Left lung (tissue), 10 donors: ENCODE results near the gene UPP2. TPM values are rescaled to one million over a fixed set of nuclear protein-coding genes. Genes with fewer than 3 reads are reported as not detected.

Source experiments
- ATAC-seq: fragments of 200-7000 bp; cut with Tn5 transposase; one replicate; pipeline ENCODE4 v1.9.1; 2020; ENCODE audit warnings: moderate library complexity
- DNase-seq, 4 donors: peaks; one replicate each; pipeline ENCODE4 v3.0.0-alpha.2; 2013 to 2020
- H3K27ac ChIP-seq, 2 donors: fragments of 200-600 bp; sonication (generic) in 1 of 2; one replicate each; pipeline versions ENCODE4 v1.5.0 to v1.8.0; 2020 to 2021
- H3K27me3 ChIP-seq, 2 donors: fragments of 200-600 bp; sonication (generic) in 1 of 2; one replicate each; pipeline versions ENCODE4 v1.5.0 to v1.8.0; 2020 to 2021
- H3K36me3 ChIP-seq, 2 donors: fragments of 200-600 bp; sonication (generic) in 1 of 2; one replicate each; pipeline versions ENCODE4 v1.5.0 to v1.8.0; 2020 to 2021
- H3K4me1 ChIP-seq, 2 donors: fragments of 200-600 bp; one replicate each; pipeline ENCODE4 v1.8.0; 2021
- H3K4me3 ChIP-seq, 2 donors: fragments of 200-600 bp; sonication (generic) in 1 of 2; one replicate each; pipeline versions ENCODE4 v1.5.0 to v1.8.0; 2020 to 2021; ENCODE audit warnings: mild to moderate bottlenecking in 1 of 2
- H3K9me3 ChIP-seq, 2 donors: fragments of 200-600 bp; sonication (generic) in 1 of 2; one replicate each; pipeline versions ENCODE4 v1.5.0 to v1.8.0; 2020 to 2021
- CTCF ChIP-seq, 2 donors: fragments of 200-600 bp; sonication (generic) in 1 of 2; IDR thresholded peaks; one replicate each; pipeline versions ENCODE4 v1.5.0 to v1.8.0; 2021; ENCODE audit warnings: antibody characterized with exemption in 2 of 2
- intact Hi-C, 2 donors: fragments of 100-400 bp; cut with DNase I; formaldehyde crosslinking; loops; one replicate each; pipeline versions ENCODE4 v1.11.2 to v1.14.2; 2022
- polyA plus RNA-seq, 6 donors: library from polyadenylated mRNA; unstranded; fragments of 120-200 nt; gene quantifications; one replicate each; pipeline ENCODE4 v1.2.1, GENCODE V29; 2013; ENCODE audit not compliant: insufficient read length in 6 of 6
- total RNA-seq, 2 donors: library from RNA; stranded (reverse); fragmentation: NEBNext Ultra II Directional; extraction: Animal tissue kit (Norgen Biotek cat#: 25700); gene quantifications; one replicate each; pipeline ENCODE4 v1.2.1, GENCODE V29; 2021
- donor health status: DM: no; HTN: yes; CAD: no.
- donor health status: DM: no; HTN: no; CAD: no.

Gene UPP2
- total and polyA plus RNA-seq, 8 donors: 0.14 to 0.93 (median 0.34) TPM; not detected in 2

GRCh38 chr2:158130832-158131473 is 29.3 kb downstream of the UPP2 start:
- Histone ChIP-seq H3K36me3 (no peaks in the 10 kb centered on the region), H3K27ac (no peak overlapping the region), H3K4me1 (no peaks in the 10 kb centered on the region), H3K4me3 (no peak overlapping the region), H3K27me3 (no peaks in the 10 kb centered on the region), H3K9me3 (no peaks in the 10 kb centered on the region)
- DNase-seq (peak in 1 of 4 donors; percentile 24), ATAC-seq (peak; percentile 63)
- TF ChIP-seq CTCF (IDR thresholded peaks at IDR 0.05): no peak
- intact Hi-C loops: no loop called here

- Histone ChIP-seq H3K27ac (no peak overlapping the region), H3K4me3 (no peak overlapping the region)
- peak; percentile 19 for ATAC-seq
Measured at GRCh38 chr2:158131483-158131912, 29.8 kb downstream of the UPP2 start.

GRCh38 chr2:158131919-158132566 is 30.4 kb downstream of the UPP2 start:
- ATAC-seq (peak; percentile 44), DNase-seq (no peak)
- Histone ChIP-seq H3K9me3 (no peaks in the 10 kb centered on the region), H3K36me3 (no peaks in the 10 kb centered on the region), H3K27me3 (no peaks in the 10 kb centered on the region), H3K4me1 (no peaks in the 10 kb centered on the region), H3K4me3 (no peak overlapping the region), H3K27ac (no peak overlapping the region)
- intact Hi-C loops: no loop called here
- no peak for TF ChIP-seq CTCF (IDR thresholded peaks at IDR 0.05)

More at GRCh38 chr2:158131483-158131912, 29.8 kb downstream of the UPP2 start:
- H3K36me3 ChIP-seq: no peaks in the 10 kb centered on the region
- DNase-seq: no peak
- intact Hi-C loops: no loop called here
- no peaks in the 10 kb centered on the region for H3K9me3 ChIP-seq
- H3K4me1 ChIP-seq: no peaks in the 10 kb centered on the region
- H3K27me3 ChIP-seq: no peaks in the 10 kb centered on the region
- no peak for TF ChIP-seq CTCF (IDR thresholded peaks at IDR 0.05)

GRCh38 chr2:158134055-158134454 is 32.4 kb downstream of the UPP2 start:
- Histone ChIP-seq H3K4me1 (no peaks in the 10 kb centered on the region), H3K4me3 (no peak overlapping the region), H3K9me3 (no peaks in the 10 kb centered on the region), H3K36me3 (no peaks in the 10 kb centered on the region), H3K27me3 (no peaks in the 10 kb centered on the region), H3K27ac (no peak overlapping the region)
- no peak for TF ChIP-seq CTCF (IDR thresholded peaks at IDR 0.05)
- ATAC-seq (no peak), DNase-seq (no peak)
- intact Hi-C loops: no loop called here

- intact Hi-C loops: no loop called here
- ATAC-seq (no peak), DNase-seq (no peak)
Measured at GRCh38 chr2:158134655-158135054, 33.0 kb downstream of the UPP2 start.

More at GRCh38 chr2:158134655-158135054, 33.0 kb downstream of the UPP2 start:
- H3K9me3 ChIP-seq: no peaks in the 10 kb centered on the region
- no peaks in the 10 kb centered on the region for H3K36me3 ChIP-seq
- no peaks in the 10 kb centered on the region for H3K27me3 ChIP-seq
- TF ChIP-seq CTCF (IDR thresholded peaks at IDR 0.05): no peak
- H3K4me1 ChIP-seq: no peaks in the 10 kb centered on the region
- no peak overlapping the region for H3K4me3 ChIP-seq
- no peak overlapping the region for H3K27ac ChIP-seq
